ENCODE results near the gene P3H3.

The P3H3 gene

GRCh38 chr12:6823182-6824084 is 4.8 kb upstream of the P3H3 start:
- peaks cover 24% of the 10 kb centered on the region for H3K4me1 ChIP-seq (ENCODE audit: control insufficient read depth, low read depth, low read length)
- H3K27me3 ChIP-seq (ENCODE audit: control insufficient read depth, insufficient read depth, low read length): peaks cover 12% of the 10 kb centered on the region
- no peaks in the 10 kb centered on the region for H3K9me3 ChIP-seq (ENCODE audit: control insufficient read depth, low read depth, low read length)
- H3K36me3 ChIP-seq (ENCODE audit: control insufficient read depth, low read depth, low read length): no peaks in the 10 kb centered on the region
- H3K9ac ChIP-seq (ENCODE audit: low read length): no peak overlapping the region
- no peak overlapping the region for H3K4me3 ChIP-seq (ENCODE audit: low read length)
- H3K27ac ChIP-seq (ENCODE audit: low read length): no peak overlapping the region

GRCh38 chr12:6824085-6824775 is 4.0 kb upstream of the P3H3 start:
- Histone ChIP-seq H3K4me3 (ENCODE audit: low read length) (no peak overlapping the region), H3K4me1 (ENCODE audit: control insufficient read depth, low read depth, low read length) (peaks cover 21% of the 10 kb centered on the region)

GRCh38 chr12:6824901-6825381 is 3.3 kb upstream of the P3H3 start:
- Histone ChIP-seq H3K4me3 (ENCODE audit: low read length) (peak overlapping the region; percentile 46), H3K27me3 (ENCODE audit: control insufficient read depth, insufficient read depth, low read length) (peaks cover 12% of the 10 kb centered on the region), H3K36me3 (ENCODE audit: control insufficient read depth, low read depth, low read length) (no peaks in the 10 kb centered on the region), H3K27ac (ENCODE audit: low read length) (no peak overlapping the region), H3K4me1 (ENCODE audit: control insufficient read depth, low read depth, low read length) (peaks cover 20% of the 10 kb centered on the region), H3K9me3 (ENCODE audit: control insufficient read depth, low read depth, low read length) (no peaks in the 10 kb centered on the region), H3K9ac (ENCODE audit: low read length) (no peak overlapping the region)

More at GRCh38 chr12:6824085-6824775, 4.0 kb upstream of the P3H3 start:
- Histone ChIP-seq H3K9ac (ENCODE audit: low read length) (no peak overlapping the region), H3K27ac (ENCODE audit: low read length) (no peak overlapping the region), H3K27me3 (ENCODE audit: control insufficient read depth, insufficient read depth, low read length) (peaks cover 12% of the 10 kb centered on the region), H3K36me3 (ENCODE audit: control insufficient read depth, low read depth, low read length) (no peaks in the 10 kb centered on the region), H3K9me3 (ENCODE audit: control insufficient read depth, low read depth, low read length) (no peaks in the 10 kb centered on the region)

GRCh38 chr12:6825398-6826124 is 2.6 kb upstream of the P3H3 start:
- Histone ChIP-seq H3K36me3 (ENCODE audit: control insufficient read depth, low read depth, low read length) (peaks cover 2% of the 10 kb centered on the region), H3K4me1 (ENCODE audit: control insufficient read depth, low read depth, low read length) (peaks cover 16% of the 10 kb centered on the region), H3K27ac (ENCODE audit: low read length) (no peak overlapping the region), H3K9ac (ENCODE audit: low read length) (no peak overlapping the region), H3K27me3 (ENCODE audit: control insufficient read depth, insufficient read depth, low read length) (peaks cover 12% of the 10 kb centered on the region), H3K4me3 (ENCODE audit: low read length) (peak overlapping the region; percentile 46), H3K9me3 (ENCODE audit: control insufficient read depth, low read depth, low read length) (no peaks in the 10 kb centered on the region)

- H3K9ac ChIP-seq (ENCODE audit: low read length): no peak overlapping the region
- peaks cover 10% of the 10 kb centered on the region for H3K4me1 ChIP-seq (ENCODE audit: control insufficient read depth, low read depth, low read length)
- peaks cover 12% of the 10 kb centered on the region for H3K27me3 ChIP-seq (ENCODE audit: control insufficient read depth, insufficient read depth, low read length)
- no peak overlapping the region for H3K4me3 ChIP-seq (ENCODE audit: low read length)
- H3K9me3 ChIP-seq (ENCODE audit: control insufficient read depth, low read depth, low read length): no peaks in the 10 kb centered on the region
- H3K36me3 ChIP-seq (ENCODE audit: control insufficient read depth, low read depth, low read length): peaks cover 8% of the 10 kb centered on the region
- H3K27ac ChIP-seq (ENCODE audit: low read length): no peak overlapping the region
Measured at GRCh38 chr12:6826125-6826733, 2.0 kb upstream of the P3H3 start.

GRCh38 chr12:6826734-6827436 is 1.3 kb upstream of the P3H3 start:
- Histone ChIP-seq H3K27ac (ENCODE audit: low read length) (no peak overlapping the region), H3K4me3 (ENCODE audit: low read length) (no peak overlapping the region), H3K9me3 (ENCODE audit: control insufficient read depth, low read depth, low read length) (no peaks in the 10 kb centered on the region)

GRCh38 chr12:6827437-6827911 is 733 bp upstream of the P3H3 start:
- Histone ChIP-seq H3K9ac (ENCODE audit: low read length) (no peak overlapping the region), H3K4me3 (ENCODE audit: low read length) (no peak overlapping the region)

More at GRCh38 chr12:6826734-6827436, 1.3 kb upstream of the P3H3 start:
- Histone ChIP-seq H3K9ac (ENCODE audit: low read length) (no peak overlapping the region), H3K27me3 (ENCODE audit: control insufficient read depth, insufficient read depth, low read length) (peaks cover 12% of the 10 kb centered on the region), H3K4me1 (ENCODE audit: control insufficient read depth, low read depth, low read length) (peaks cover 10% of the 10 kb centered on the region), H3K36me3 (ENCODE audit: control insufficient read depth, low read depth, low read length) (peaks cover 15% of the 10 kb centered on the region)

GRCh38 chr12:6828781-6829535 is 751 bp downstream of the P3H3 start:
- H3K36me3 ChIP-seq (ENCODE audit: control insufficient read depth, low read depth, low read length): peaks cover 29% of the 10 kb centered on the region
- no peak overlapping the region for H3K27ac ChIP-seq (ENCODE audit: low read length)
- H3K4me1 ChIP-seq (ENCODE audit: control insufficient read depth, low read depth, low read length): peaks cover 5% of the 10 kb centered on the region
- H3K4me3 ChIP-seq (ENCODE audit: low read length): peak overlapping the region; percentile 84
- no peaks in the 10 kb centered on the region for H3K9me3 ChIP-seq (ENCODE audit: control insufficient read depth, low read depth, low read length)
- H3K9ac ChIP-seq (ENCODE audit: low read length): peak overlapping the region; percentile 61
- peaks cover 12% of the 10 kb centered on the region for H3K27me3 ChIP-seq (ENCODE audit: control insufficient read depth, insufficient read depth, low read length)

More at GRCh38 chr12:6827437-6827911, 733 bp upstream of the P3H3 start:
- H3K27ac ChIP-seq (ENCODE audit: low read length): no peak overlapping the region
- H3K9me3 ChIP-seq (ENCODE audit: control insufficient read depth, low read depth, low read length): no peaks in the 10 kb centered on the region
- peaks cover 19% of the 10 kb centered on the region for H3K36me3 ChIP-seq (ENCODE audit: control insufficient read depth, low read depth, low read length)
- peaks cover 12% of the 10 kb centered on the region for H3K27me3 ChIP-seq (ENCODE audit: control insufficient read depth, insufficient read depth, low read length)
- peaks cover 5% of the 10 kb centered on the region for H3K4me1 ChIP-seq (ENCODE audit: control insufficient read depth, low read depth, low read length)

- Histone ChIP-seq H3K4me3 (ENCODE audit: low read length) (peak overlapping the region; percentile 84), H3K36me3 (ENCODE audit: control insufficient read depth, low read depth, low read length) (peaks cover 34% of the 10 kb centered on the region), H3K9ac (ENCODE audit: low read length) (peak overlapping the region; percentile 61), H3K27me3 (ENCODE audit: control insufficient read depth, insufficient read depth, low read length) (peaks cover 8% of the 10 kb centered on the region), H3K4me1 (ENCODE audit: control insufficient read depth, low read depth, low read length) (peaks cover 5% of the 10 kb centered on the region), H3K9me3 (ENCODE audit: control insufficient read depth, low read depth, low read length) (no peaks in the 10 kb centered on the region), H3K27ac (ENCODE audit: low read length) (no peak overlapping the region)
Measured at GRCh38 chr12:6829536-6830220, 1.5 kb downstream of the P3H3 start.

All from iPS-18a (cell line).